NCI-H69 (cell line): ENCODE data around the gene CNTNAP5.

ENCODE experiments used
- DNase-seq: peaks from one replicate; lab custom pipeline; 2025; lab: John Stamatoyannopoulos, UW

Gene CNTNAP5

DNA sequence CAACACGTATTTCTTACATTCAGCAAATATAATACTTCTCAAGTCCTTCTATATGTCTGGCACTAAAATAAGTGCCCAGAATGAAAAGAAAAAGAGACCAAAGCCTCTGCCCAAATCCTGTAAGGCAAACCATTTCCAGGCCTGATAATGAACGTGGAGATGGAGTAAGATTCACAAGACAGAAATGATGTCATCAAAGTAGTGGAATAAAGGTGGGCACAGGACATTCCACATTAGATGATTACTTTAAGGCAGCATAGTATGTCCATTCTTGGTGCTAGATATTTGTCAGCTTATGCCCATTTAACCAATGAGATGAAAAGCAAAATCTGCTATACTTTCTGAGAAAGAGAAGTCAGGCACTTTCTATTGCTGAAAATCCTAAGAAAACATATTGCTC lies 38.5 kb downstream of the CNTNAP5 start:
- DNase-seq = no peak

DNA sequence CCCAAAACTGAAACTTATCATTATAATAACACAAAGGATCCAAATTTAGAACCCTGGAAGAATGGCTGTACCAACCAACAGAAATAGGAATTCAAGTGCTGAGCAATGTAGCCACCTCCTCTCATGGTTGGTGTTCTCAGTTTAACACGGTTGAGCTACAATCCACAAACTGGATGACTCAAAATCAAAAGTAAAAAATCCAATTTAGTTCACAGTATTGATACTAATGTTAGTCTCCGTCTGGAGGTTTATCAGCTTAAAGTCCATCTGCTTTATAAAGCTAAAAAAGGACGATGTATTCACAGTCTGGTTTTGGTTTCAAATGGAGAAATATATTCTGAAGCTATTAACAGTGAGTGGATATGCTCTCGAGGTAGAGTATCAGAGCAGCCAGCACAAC lies 40.5 kb downstream of the CNTNAP5 start:
- DNase-seq = no peak

DNA sequence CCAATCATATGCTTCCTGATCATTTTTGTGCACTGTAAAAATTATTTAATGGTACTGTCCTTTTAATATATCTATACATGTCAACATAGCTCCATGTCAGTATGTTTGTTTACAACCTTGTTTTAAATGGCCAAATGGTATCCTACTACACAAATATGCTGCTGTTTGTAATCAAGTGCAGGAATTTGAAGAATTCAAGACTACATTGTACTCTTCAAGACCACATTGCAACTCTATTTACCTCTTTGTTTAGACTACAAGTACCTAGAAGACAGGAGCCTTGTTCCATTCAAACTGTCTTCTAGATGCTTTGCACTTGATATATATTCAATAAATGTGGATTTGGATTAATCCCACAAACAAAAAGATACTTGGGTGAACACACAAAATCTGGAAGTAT lies 41.7 kb downstream of the CNTNAP5 start:
- DNase-seq = no peak

DNA sequence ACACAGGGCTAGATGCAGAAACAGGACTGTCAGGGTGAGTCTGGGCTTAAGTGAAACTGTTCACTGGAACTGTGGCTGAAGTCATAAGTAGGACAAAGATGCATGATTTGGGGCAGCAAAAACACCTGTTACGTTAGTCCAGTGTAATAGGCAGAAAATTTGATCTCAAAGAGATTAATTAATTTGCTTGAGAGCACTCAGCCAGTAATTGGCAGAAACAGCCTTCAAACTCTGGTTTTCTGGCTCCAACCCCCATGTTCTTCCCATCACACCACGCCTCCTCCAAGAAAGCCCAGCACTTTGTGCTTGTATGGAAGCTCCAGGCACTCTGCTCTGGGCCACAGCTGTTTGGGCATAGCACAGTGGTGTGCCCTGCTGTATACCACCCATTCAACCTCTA lies 54.0 kb downstream of the CNTNAP5 start:
- no peak for DNase-seq

DNA sequence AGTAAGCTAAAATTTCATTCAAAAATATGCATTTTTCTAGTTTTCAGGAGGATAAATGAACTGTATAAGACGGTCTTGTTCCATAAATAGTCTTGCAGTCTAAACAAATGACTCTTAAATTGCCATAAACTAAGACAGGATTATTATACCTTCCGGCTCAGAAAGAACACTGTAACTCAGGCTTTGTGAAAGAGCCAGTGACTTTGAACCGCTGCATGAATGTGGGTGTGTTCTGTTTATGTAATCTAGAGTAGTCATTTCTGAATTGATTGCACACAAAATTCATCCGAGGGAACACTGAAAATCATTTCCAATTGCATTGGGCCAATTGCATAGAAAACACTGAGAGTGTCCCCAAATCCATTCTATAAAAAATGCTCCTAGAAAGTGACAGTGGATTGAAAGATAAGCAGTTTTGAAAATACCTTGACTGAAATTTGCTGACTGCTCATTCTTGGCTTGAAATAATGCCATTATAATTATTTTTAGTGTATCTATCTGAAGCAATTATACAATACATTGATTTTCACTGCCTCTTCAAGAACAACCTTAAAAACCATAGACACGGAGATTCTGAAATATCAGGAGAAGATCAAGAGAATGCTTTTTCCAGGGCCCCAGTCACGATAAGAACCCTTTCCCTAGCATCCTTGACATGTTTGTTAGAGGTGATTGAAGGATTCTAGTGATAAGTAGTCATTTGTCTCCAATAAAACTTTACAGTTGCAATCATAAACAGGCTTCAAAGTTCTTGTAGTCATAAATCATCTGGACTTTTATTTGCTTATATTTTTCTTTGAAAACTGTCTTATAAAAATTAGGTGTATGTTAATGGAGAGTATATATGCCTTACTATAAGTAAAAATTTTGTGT lies 55.4 kb downstream of the CNTNAP5 start:
- DNase-seq = no peak

DNA sequence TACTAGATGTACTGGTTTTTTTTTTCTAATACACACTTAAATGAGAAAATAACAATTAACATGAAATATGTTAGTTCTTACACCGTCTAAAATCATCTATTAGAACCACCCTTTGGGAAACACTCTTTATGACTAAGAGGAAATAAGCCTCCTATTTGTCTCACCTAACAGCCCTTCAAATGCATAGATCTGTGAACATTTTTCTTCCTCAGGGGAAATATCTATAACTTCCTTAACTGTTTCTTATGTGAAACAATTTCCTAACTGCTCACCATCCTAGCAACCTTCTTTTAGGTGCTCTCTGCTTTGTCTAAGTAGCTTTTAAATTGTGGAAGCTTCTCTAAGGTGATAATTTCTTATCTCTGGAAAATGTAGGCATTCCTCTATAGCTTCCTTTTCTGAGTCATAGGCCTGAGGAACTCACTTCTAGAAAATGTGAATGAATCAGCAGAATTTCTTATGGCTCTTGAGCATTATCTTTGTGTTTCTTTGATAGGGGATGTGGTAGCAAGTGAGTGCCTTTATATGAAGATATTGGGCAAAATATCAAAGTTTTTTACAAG lies 56.1 kb downstream of the CNTNAP5 start:
- DNase-seq = no peak

DNA sequence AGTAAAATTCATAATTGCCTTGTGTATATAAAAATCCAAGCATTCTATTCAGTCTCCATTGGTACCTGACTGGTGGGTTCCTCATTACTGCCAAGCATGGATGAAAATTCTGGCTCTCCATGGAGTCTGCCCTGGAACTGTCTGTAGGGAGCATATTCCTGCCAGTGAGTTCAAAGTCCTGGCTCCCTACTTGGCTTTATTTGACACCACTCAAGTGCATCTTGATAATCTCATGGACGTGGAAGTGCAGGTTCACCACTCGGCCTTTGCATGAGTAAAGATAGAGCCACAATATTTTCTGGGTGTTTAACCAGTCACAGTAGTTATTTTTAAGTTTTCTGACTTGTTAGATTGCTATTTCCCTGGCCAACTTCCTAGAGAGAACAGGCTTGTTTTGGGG lies 63.5 kb downstream of the CNTNAP5 start:
- no peak for DNase-seq

DNA sequence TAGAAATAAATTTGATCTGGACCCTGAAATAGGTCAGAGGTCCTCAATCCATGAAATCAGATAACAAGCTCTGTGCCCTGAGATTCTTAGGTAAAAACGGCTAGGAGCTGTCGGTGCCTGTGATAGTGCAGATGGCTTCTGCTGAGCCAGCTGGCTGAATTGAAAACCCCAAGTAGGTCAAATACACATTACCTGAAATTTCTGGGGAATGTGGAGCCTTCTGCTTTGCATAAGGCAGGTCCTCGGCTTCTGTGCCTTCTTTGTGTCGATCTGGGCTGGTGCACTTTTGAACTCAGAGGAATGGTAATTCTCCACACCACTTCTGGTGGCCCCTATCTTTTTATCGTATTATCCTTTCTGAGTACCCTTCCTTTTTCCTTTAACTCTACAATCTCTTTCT lies 66.6 kb downstream of the CNTNAP5 start:
- DNase-seq = no peak

DNA sequence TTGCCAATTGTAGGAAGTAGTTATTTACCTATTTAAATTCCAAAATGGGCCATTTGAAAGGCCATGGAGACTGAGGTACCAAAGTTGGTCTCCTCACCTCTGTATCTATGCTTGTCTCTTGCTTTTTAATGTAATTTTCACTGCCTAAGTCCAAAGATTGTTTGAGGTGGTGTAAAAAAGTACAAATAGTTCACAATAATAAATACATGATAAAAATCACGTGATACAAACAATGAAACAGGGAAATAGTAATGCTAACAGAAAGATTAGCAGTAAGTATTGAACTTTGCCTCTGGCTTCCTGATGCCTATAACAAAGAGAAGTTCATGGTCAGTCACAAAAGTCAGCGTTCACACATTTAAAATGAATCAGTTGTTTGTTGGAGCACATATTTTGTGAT lies 67.6 kb downstream of the CNTNAP5 start:
- DNase-seq = no peak

DNA sequence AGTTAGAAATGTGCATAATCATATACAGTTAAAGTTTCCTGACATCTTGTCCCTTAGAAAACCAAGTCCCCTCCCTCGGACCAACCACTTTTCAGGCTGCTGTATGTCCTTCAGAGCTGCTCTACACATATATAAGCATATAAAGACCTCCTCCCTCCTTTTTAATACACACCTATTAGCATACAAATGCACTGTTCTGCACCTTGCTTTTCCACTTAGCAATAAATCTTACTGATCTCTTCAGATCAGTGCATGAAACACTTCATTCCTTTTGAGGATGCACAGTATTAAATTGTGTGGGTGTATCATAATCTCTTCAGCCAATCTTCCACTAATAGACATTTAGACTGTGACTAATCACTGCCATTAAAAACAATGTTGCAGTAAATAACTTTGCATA lies 79.8 kb downstream of the CNTNAP5 start:
- no peak for DNase-seq

DNA sequence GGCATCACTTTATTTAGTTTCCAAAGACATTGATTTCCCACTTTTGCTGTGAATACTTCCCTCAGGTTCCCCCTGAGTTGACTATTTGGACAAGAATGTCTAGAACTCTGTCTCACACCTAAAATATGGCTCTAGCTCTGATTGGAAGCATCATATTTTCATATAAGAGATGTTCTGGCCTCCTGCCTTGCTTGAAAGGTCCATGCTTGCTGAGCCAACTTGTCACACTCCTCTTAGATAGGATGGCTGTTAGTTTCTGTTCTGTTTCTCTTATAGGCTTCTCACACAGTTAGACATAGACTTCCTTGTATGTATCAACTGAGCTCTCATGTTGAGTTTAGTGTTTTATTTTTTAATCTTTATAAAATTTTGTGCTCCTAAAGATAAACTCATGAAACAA lies 87.1 kb downstream of the CNTNAP5 start:
- no peak for DNase-seq

DNA sequence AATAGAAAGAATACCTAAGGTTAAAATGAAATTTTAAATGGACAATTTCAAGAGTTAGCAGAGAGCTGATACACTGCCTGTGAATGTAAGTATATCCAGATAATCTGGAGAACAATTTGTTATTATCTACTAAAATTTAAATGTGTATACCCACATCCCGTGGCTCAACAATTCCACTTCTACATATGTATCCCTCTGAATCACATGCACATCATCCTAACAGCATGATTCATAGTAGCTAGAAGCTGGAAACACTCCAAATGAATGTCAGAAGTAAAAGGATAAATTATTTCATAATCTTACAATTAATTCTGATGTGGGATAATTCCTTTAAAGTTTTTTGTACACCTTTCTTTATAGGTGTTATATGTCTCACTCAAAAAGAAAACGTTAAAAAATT lies 87.9 kb downstream of the CNTNAP5 start:
- DNase-seq = no peak

DNA sequence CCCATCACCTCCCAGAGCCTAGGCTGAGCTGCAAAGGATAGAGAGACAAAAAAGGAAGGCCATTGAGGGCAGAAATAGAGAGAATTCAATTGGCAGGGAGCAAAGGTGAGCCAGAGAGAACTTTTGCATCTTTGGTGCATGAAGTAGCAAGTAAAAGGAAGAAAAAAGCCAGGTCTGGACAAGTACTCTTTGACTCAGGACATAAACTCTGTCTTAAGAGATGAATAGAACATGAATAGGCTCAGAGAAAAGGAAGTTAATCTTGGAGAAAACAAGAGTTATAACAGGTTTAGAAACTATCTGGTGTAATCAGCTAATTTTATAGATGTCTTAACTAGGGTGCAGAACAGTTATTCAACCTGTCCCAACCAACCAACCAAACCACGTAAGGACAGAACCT lies 95.2 kb downstream of the CNTNAP5 start:
- no peak for DNase-seq

DNA sequence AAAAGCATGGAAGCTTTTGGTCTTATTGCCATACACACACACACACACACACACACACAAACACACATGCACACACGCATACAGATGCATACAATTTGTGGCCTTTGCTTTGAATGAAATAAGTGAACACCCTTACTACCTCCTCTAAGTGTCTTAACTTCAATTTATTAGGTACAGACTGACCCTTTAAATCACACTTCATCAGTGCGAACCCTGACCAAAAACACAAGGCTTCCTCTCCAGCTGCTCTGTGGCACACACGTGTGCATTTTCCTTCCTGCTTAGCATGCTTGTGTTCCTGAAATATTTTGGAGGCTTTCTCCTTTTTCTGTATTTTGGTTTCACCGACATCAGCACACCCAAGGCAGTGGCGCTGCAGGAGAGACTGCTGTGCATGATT lies 96.0 kb downstream of the CNTNAP5 start:
- no peak for DNase-seq

DNA sequence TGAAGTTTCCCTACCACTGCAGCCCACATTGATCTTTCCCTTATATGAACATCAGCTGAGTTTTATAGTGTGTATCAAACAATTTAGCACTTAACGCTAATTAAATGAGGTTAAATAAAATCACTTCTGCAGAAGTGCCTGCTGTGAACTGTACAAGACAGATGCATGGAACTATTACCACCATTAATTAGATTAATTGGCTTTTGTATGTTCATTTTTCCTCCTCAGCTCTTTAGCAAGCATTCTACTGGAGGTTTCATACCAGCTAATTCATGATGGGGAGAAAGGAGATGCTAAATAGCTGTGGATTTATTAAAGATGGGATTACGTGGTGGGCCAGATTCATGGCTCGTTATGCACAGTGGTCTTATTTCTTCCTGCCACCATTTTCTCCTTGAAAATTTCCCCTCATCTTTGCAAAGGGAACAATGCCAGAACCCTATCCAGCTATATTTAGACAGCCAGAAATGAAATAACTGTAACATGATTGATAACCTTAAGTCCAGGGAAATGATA lies 96.7 kb downstream of the CNTNAP5 start:
- DNase-seq = no peak

DNA sequence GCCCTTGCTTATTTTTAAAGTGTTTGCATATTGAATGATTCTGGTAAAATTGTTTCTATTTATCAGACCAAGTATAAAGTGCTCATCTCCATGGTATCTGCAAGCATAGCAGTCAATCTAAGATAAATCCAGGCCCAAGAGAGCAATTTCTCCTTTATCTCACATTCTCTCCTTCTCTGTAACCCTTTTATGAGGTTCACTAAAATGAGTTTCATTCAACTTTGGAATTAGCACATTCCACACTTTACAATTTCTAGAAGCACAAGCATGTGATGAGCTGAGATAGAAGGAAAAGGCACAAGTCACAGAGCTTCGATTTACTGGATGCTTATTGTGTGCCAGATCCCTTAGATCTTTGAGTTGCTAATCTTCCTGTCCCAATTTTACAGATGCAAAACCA lies 97.3 kb downstream of the CNTNAP5 start:
- DNase-seq = no peak

DNA sequence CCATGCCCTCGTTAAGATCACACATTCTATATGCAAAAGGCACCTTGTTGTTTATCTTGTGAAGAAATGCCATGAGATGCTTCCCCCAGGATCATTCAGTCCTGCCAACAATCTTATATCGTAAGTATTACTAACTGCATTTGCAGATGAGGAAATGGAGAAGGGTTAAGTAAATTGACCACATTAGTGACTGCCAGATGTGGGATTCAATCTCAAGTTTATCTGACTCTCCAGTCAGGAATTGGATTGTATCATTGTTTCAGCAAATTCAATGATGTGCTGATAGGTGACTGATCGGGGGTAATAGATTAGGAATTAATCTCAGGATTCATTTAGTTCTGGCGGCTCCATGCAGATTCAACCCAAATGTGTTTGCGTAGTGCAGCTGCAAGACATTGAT lies 106.2 kb downstream of the CNTNAP5 start:
- DNase-seq = no peak

DNA sequence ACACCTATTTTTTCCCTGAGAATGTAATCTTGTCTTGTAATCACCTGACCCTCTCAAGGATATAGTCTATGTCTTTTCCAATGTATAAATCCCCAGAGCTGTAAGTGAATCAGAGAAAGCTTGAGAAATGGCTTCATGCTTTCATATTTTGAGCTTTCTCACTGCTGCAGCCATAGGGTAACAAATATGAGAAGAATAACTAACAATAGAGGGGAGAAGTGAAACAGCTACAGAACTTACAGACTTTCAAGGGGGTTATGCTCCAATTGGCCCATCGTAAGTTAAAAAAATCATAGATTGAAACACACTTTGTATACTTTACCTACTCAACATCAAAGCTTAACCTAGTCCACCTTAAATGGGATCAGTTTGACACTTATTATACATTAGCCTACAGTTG lies 111.0 kb downstream of the CNTNAP5 start:
- DNase-seq = no peak

DNA sequence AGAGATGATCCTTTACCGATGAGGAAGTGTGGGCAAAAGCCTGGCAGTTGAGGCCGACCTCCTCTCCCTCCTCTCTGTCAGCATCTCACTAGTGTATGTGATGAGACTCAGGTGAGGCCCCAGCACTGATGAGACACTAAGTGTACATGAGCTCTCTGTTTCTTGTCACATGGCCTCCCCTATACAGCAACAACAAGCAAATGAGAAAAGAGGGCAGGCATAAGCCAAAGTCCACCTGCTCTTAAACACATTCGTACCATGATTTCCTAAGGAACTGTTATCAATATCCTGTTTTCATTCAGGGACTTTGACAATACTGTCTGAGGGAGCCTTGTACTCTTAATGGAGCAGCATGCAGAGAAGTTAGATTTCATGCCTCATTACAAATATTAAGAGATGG lies 113.0 kb downstream of the CNTNAP5 start:
- DNase-seq = no peak

DNA sequence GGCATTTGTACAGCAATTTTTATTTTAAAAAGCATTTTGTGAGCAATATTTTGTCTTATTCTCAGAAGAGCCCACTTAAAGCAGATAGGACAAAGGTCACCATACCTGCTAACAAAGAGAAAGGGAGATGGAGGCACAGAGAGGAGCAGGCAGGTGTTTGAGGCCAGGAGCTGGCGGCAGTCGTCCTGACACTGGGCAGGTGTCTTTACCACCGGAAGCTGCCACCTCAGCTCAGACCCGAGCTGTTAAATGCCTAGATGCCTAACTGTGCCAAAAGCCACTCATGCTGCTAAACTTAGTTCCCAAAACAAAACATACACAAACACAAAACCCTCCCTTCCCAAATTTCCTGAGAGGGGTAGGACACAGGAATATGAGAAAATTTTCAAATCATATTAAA lies 120.9 kb downstream of the CNTNAP5 start:
- no peak for DNase-seq

DNA sequence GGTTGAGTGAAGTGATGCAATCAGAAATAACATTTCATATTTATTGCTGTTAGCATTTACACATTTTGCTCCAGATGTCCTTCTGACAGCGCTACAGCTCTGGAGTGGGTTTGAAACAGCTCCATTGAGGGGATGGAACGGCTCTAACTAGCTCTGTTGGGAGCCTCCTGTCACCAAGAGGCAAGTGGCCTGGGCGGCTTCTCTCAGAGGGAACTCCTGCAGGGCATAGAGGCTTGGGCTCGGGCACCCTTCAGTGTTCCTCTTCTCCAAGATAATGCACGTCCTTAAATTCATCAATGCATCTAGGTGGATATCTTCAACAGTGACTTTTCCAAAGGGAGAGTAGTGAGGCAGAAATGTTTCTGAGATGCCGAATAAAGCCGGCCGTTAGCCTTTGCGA lies 122.5 kb downstream of the CNTNAP5 start:
- DNase-seq = no peak

DNA sequence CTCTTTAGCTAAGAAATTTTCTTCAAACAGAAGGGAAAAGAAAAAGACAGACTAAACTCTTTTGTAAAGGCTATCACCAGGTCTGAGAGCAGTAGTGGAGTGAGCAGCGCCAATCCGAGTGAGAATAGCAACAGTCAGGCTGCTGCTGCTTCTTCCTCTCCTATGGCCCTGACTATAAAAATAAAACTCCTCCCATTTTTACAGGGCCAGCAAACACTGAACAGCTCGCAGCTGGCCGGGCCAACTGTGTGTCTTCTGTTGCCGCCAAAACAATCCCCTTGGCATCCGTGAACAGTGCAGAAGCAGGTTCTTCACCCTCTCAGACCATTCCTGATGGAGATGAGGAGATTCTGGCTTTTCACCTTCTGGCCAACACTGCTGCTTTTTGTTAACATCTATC lies 124.5 kb downstream of the CNTNAP5 start:
- no peak for DNase-seq

DNA sequence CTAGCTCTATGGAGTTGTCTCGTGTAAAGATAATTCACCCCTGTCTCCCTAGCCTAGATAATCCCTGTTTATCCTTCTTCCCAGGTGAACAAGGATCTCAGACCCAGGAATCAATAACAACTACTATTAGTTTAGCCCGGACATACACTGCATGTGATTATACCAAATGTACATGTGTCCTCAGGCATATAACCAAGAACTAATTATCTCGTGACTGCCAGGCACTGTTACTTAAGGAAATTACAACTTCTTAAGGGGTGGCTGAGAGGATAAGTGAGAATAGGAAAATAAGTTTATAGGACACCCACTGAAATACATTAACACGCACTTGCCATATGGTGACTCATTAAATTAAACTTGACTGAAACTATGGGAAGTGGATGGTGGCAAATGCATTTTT lies 126.6 kb downstream of the CNTNAP5 start:
- DNase-seq = no peak

DNA sequence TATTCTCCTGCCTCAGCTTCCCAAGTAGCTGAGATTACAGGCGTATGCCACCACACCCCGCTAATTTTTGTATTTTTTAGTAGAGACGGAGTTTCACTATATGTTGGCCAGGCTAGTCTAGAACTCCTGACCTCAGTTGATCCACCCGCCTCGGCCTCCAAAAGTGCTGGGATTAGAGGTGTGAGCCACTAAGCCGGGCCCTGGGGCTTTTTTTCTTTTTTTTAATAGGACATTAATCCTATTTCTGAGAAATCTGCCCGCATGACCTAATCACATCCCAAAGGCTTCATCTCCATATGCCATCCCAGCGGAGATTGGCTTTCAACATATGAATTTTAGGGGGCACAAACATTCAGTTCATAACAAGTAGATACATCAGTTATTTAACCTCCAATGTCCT lies 128.6 kb downstream of the CNTNAP5 start:
- DNase-seq = no peak
